Hepatocyte (in vitro differentiated cells): Measurements from ENCODE around the gene CEBPG. TPM values are rescaled to one million over a fixed set of nuclear protein-coding genes. Genes with fewer than 3 reads are reported as not detected.

ENCODE experiments used
- DNase-seq: peaks from one replicate; pipeline ENCODE4 v3.0.0-alpha.2; 2016; ENCODE audit warnings: low spot score
- H2AFZ ChIP-seq: fragments of 200-600 bp; sonication (generic); 2 replicates; pipeline ENCODE4 v1.6.0; 2016; ENCODE audit warnings: antibody characterized with exemption, mild to moderate bottlenecking
- H3K27ac ChIP-seq: fragments of 200-600 bp; sonication (generic); 2 replicates; pipeline ENCODE4 v1.5.1; 2016; ENCODE audit warnings: mild to moderate bottlenecking
- H3K27me3 ChIP-seq: fragments of 200-600 bp; sonication (generic); 2 replicates; pipeline ENCODE4 v1.6.1; 2016
- H3K36me3 ChIP-seq: fragments of 200-600 bp; sonication (generic); replicated peaks from 2 replicates; pipeline ENCODE4 v1.5.1; 2016; ENCODE audit warnings: low read depth; ENCODE audit not compliant: insufficient read depth
- H3K4me1 ChIP-seq: fragments of 200-600 bp; sonication (generic); 2 replicates; pipeline ENCODE4 v1.5.1; 2016; ENCODE audit warnings: mild to moderate bottlenecking, moderate library complexity; ENCODE audit not compliant: insufficient read depth
- H3K4me2 ChIP-seq: fragments of 200-600 bp; sonication (generic); 2 replicates; pipeline ENCODE4 v1.6.0; 2016
- H3K4me3 ChIP-seq: fragments of 200-600 bp; sonication (generic); 2 replicates; pipeline ENCODE4 v1.5.1; 2016; ENCODE audit warnings: mild to moderate bottlenecking
- H3K79me2 ChIP-seq: fragments of 200-600 bp; sonication (generic); 2 replicates; pipeline ENCODE4 v1.6.0; 2017; ENCODE audit warnings: mild to moderate bottlenecking
- H3K9me2 ChIP-seq: fragments of 200-600 bp; sonication (generic); replicated peaks from 2 replicates; pipeline ENCODE4 v1.6.0; 2017; ENCODE audit warnings: mild to moderate bottlenecking; ENCODE audit not compliant: insufficient read depth
- H3K9me3 ChIP-seq: fragments of 200-600 bp; sonication (generic); 2 replicates; pipeline ENCODE4 v1.5.1; 2016; ENCODE audit warnings: low read depth, mild to moderate bottlenecking
- H4K20me1 ChIP-seq: fragments of 200-600 bp; sonication (generic); 2 replicates; pipeline ENCODE4 v1.6.0; 2016; ENCODE audit warnings: mild to moderate bottlenecking; ENCODE audit not compliant: insufficient read depth, poor library complexity, severe bottlenecking
- CTCF ChIP-seq: fragments of 200-600 bp; sonication (generic); IDR thresholded peaks from 2 replicates; pipeline ENCODE4 v1.5.1; 2016; ENCODE audit warnings: antibody characterized with exemption, mild to moderate bottlenecking; ENCODE audit not compliant: poor library complexity
- EZH2 ChIP-seq: fragments of 200-600 bp; sonication (generic); IDR thresholded peaks from 2 replicates; pipeline ENCODE4 v1.6.1; 2016; ENCODE audit warnings: antibody characterized with exemption, mild to moderate bottlenecking, borderline replicate concordance
- EZH2phosphoT487 ChIP-seq: fragments of 200-600 bp; sonication (generic); IDR thresholded peaks from one replicate; pipeline ENCODE4 v1.6.1; 2018; ENCODE audit warnings: antibody characterized with exemption, mild to moderate bottlenecking, low read depth, moderate library complexity; ENCODE audit not compliant: unreplicated experiment, severe bottlenecking
- WGBS: methylation state at CpG from one replicate; pipeline ENCODE4 v1.1.6; 2016; ENCODE audit warnings: low lambda C conversion rate; ENCODE audit errors: missing lambda C conversion rate; 5-methylcytosine and 5-hydroxymethylcytosine counted together
- polyA plus RNA-seq: library from polyadenylated mRNA; unstranded; fragments of >200 nt; fragmentation: Nextera tagmentation; extraction: Ambion mirVana; gene quantifications from 2 replicates; pipeline ENCODE4 v1.2.1, GENCODE V29; 2016
- total RNA-seq: library from RNA; depleted of rRNA; stranded (reverse); fragments of >200 nt; gene quantifications from 2 replicates; pipeline ENCODE4 v1.2.3, GENCODE V29; 2014

CEBPG gene
- total and polyA plus RNA-seq, 2 experiments from 2014 or later, result 33.1 to 69.5 TPM

GRCh38 chr19:33374236-33374714 lies 766 bp downstream of the CEBPG start:
- no peak for DNase-seq
- Histone ChIP-seq H4K20me1 (peaks cover 48% of the 10 kb centered on the region), H3K9me3 (no peaks in the 10 kb centered on the region), H3K4me3 (peak overlapping the region; percentile 90), H3K79me2 (peaks cover 52% of the 10 kb centered on the region), H3K9me2 (no peaks in the 10 kb centered on the region), H3K27me3 (no peaks in the 10 kb centered on the region), H3K4me2 (peak overlapping the region; percentile 86), H2AFZ (no peak overlapping the region), H3K27ac (peak overlapping the region; percentile 99), H3K4me1 (peaks cover 42% of the 10 kb centered on the region), H3K36me3 (no peaks in the 10 kb centered on the region)
- TF ChIP-seq EZH2, result no peak
- peak; percentile 13 for TF ChIP-seq CTCF
- no peak for TF ChIP-seq EZH2phosphoT487
- WGBS, result 2% methylated on average over 22 of the region's 22 CpGs

- Histone ChIP-seq H3K27ac (peak overlapping the region; percentile 99), H3K4me1 (peaks cover 42% of the 10 kb centered on the region), H4K20me1 (peaks cover 59% of the 10 kb centered on the region), H3K79me2 (peaks cover 62% of the 10 kb centered on the region), H3K27me3 (no peaks in the 10 kb centered on the region), H2AFZ (no peak overlapping the region), H3K4me3 (peak overlapping the region; percentile 90), H3K9me3 (no peaks in the 10 kb centered on the region), H3K4me2 (peak overlapping the region; percentile 86), H3K36me3 (no peaks in the 10 kb centered on the region), H3K9me2 (no peaks in the 10 kb centered on the region)
- no peak for DNase-seq
- TF ChIP-seq CTCF, result no peak
- no peak for TF ChIP-seq EZH2phosphoT487
- TF ChIP-seq EZH2, result no peak
- 66% methylated on average over 9 of the region's 9 CpGs for WGBS
Observed at GRCh38 chr19:33375156-33375836, 1.8 kb downstream of the CEBPG start.

GRCh38 chr19:33375837-33376159 lies 2.3 kb downstream of the CEBPG start:
- Histone ChIP-seq H4K20me1 (peaks cover 64% of the 10 kb centered on the region), H3K4me3 (no peak overlapping the region), H3K4me2 (peak overlapping the region; percentile 86), H3K9me2 (no peaks in the 10 kb centered on the region), H3K9me3 (no peaks in the 10 kb centered on the region), H3K27me3 (no peaks in the 10 kb centered on the region), H3K27ac (peak overlapping the region; percentile 99), H2AFZ (no peak overlapping the region), H3K79me2 (peaks cover 67% of the 10 kb centered on the region), H3K4me1 (peaks cover 42% of the 10 kb centered on the region), H3K36me3 (no peaks in the 10 kb centered on the region)
- no peak for DNase-seq
- WGBS, result 95% methylated on average over 1 of the region's 1 CpG
- no peak for TF ChIP-seq EZH2
- no peak for TF ChIP-seq CTCF
- TF ChIP-seq EZH2phosphoT487, result no peak
